Measurements from ENCODE around the gene ALG9.

Gene ALG9

GRCh38 chr11:111878849-111879636 is 7.7 kb upstream of the ALG9 start, which contains the start of the genes CFAP68 and FDXACB1:
CFAP68 (plus strand) TSS chr11:111879541; CDS start chr11:111879561, 20 bp downstream.
FDXACB1 (minus strand) TSS chr11:111879165; CDS start chr11:111879132, 33 bp downstream.
- DNase-seq = peak; percentile 99

GRCh38 chr11:111878385-111878848 is 7.0 kb upstream of the ALG9 start:
- DNase-seq = no peak

- DNase-seq = peak; percentile 66
These were observed 346 bp upstream of the ALG9 start for GRCh38 chr11:111871693-111872161.

GRCh38 chr11:111870522-111870885 is 877 bp downstream of the ALG9 start:
- DNase-seq = no peak

DNA sequence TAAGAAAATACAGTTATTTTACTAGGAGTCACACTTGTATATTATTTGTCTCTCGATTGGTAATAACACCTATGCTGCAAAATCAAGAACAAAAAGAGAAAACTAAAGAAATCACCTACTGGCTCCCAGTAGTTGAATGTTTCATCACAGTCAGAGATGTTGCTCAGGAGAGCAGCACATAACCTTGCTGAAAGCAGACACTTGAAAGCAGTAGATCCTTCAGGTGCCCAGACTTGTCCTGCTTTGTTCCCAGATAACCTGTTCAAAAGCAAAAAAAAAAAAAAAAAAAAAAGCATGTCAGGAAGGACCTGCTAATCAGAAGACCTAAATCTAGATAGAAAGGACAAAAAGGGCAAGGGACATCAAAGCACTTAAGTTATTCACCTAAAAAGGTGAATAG is 1.3 kb downstream of the ALG9 start:
- DNase-seq = no peak

DNA sequence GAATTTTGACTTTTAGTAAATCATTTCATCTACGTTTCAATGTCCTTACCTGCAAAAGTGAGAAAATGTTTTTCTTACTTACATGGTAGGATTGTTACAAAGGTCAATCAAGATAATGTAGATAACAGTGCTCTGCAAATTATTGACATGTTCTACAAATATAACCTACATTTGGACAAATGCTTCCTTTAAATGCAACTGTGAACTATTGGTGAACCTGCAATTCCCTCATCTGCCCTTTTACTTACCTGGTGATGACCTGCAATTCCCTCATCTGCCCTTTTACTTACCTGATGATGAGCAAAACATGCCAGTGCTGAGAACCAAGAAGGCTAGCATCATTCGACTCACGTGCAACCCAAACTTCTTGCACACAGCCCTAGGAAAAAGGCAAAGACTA is 11.1 kb downstream of the ALG9 start:
- no peak for DNase-seq

DNA sequence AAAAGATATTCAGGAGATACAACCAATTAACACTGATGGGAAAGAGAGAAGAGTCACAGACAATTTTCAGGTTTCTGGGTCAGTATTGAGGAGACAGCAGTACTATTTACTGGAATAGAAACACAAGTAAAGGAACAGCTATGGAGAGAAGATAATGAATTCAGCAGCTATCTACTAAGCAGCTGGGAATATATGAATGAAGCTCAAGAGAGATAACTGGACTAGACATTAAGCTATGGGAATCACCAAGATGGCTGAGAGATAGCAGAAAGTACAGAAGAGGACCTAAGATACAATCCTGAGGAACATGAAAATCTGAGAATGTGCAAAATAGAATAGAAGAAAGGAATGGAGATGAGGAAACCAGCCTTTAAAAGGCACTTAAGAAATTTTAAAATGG is 15.9 kb downstream of the ALG9 start:
- DNase-seq = no peak

- no peak for DNase-seq
These were observed 19.3 kb downstream of the ALG9 start for GRCh38 chr11:111852103-111852502.

DNA sequence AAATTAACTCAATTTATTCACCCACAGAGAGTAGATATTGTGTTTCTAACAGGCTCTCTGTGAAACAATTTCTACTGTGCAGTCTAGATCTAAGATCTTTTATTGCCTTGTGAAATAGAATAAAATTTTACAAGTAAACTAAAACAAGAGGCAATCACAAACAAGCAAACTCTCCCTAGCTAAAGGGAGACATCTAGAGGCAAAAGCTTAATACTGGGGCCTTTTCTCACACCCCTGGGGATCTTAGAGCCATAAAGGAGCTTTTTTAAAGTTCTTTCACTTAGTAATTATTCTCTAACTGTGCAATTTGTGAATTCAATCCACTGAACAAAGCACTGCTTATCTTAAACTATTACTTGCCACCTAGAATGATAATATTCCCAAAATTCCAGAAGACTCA is 19.7 kb downstream of the ALG9 start:
- peak; percentile 36 for DNase-seq

DNA sequence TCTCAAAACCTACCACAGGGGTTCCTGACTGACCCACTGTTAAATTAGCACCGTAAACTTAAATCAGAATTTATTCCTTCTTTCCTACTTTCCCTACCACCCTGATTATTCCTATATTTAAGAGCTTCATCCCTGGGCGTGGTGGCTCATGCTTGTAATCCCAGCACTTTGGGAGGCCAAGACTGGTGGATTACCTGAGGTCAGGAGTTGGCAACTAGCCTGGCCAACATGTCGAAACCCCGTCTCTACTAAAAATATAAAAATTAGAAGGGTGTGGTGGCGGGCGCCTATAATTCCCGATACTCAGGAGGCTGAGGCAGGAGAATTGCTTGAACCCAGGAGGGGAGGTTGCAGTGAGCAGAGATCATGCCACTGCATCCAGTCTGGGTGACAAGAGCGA is 20.3 kb downstream of the ALG9 start:
- no peak for DNase-seq

- no peak for DNase-seq
These were observed 21.8 kb downstream of the ALG9 start for GRCh38 chr11:111849631-111850030.

DNA sequence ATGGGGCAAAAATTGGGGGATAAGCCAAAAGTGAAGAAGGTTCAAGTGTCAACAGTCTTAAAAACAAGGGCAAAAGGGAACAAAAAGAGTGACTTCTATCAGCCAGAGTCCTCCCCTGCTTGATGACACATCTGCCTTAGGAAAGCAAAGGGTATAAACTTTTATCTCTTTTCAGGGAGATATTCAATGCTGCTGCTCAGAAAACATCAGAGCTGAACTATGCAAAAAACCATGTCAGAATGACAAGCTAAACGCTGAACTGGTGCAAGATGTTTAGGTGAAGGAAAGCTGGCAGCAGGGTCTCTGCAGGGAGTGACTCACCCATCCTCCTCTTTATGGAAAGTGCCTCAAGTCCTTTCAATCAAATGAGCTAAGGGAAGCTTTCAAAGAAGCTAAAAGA is 24.7 kb downstream of the ALG9 start:
- DNase-seq = peak; percentile 23

GRCh38 chr11:111846063-111846462 is 25.3 kb downstream of the ALG9 start:
- no peak for DNase-seq

GRCh38 chr11:111845276-111846028 is 25.9 kb downstream of the ALG9 start:
- DNase-seq = no peak

DNA sequence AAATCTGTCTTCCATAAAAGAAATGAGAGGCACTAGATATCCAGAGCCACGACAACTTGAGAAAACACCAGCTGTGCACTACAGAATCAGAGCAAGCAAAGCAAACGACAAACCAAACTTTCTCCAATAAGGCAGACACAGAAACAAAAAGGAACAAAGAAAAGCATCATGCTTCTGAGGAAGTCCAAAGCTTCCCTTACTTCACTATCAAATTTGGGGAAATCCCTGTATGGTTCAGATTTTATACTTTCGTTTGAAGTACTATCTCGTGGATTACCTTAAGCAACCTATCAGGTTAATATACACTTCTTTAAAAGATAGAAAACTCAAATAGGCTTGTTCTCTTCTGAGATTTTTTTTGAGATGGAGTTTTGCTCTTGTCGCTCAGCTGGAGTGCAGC is 27.7 kb downstream of the ALG9 start:
- DNase-seq = no peak

DNA sequence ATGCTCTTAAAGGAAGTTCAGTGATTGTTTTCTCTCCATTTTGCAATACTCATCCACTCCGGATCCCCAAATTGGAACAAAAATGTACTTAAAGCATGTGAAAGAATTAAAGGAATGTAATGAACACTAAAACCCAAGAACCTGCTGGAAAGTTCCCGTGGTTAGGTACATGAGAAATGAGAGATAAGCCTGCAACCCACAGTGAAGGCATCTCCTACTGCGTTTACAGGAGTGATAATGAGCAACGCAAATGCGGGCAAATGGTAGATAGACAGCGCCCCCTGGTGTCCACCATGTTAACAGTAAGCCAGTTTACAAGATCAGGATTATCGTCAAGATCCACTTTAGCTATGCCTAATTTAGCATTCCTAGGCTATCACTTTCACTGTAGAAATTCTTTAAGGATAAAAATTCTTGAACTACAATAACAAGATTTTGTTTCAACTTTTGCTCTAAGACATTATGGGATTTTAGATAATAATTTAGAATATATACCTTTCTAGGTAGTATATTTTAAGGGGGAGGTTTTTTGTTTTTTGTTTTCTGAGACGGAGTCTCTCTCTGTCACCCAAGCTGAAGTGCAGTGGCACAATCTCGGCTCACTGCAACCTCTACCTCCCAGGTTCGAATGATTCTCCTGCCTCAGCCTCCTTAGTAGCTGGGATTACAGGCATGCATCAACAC is 29.9 kb downstream of the ALG9 start:
- DNase-seq = peak; percentile 97

DNA sequence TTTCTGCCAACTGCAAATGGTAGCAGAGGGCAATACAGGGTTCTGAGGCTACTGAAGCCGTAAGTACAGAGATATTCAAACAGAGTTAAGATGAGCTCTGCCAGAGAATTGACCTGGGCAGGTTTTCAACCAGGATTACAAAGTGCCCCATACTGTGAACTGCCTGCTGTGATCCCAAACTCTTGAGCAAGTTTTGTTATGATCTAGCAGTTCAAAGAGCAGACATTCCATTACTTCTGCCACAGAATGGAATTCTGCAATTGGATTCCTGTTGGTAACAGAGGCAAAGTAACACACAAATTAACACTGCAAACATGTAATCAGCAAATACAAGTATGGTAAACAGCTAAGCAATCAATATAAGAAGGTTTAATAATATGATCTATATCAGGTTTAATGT is 31.2 kb downstream of the ALG9 start:
- no peak for DNase-seq

- DNase-seq = no peak
These were observed 33.3 kb downstream of the ALG9 start for GRCh38 chr11:111838054-111838453.

DNA sequence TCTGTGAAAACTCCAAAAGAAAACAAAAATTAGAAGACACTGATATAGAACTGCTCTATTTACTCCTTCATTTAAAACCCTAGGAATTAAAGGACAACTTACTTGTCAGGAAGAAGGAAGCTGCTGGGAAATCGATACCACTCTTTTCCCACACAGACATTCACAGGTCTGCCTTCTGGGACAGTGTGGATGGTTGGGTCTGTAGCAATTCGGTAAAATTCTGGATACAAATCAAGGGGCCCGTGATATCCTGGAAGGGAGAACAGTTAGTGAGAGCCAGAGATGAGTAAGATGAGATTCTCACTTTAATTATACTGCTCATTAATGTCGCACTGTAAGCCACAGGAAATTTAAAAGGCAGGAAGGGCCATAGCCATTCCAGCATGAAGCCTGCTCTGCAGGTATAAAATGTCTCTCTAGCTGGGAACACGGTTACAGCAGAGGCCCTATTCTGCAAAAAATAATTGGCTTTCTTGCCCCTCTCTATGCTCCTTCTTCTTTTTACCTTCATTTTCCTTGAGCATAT is 34.0 kb downstream of the ALG9 start:
- no peak for DNase-seq

- DNase-seq = no peak
These were observed 34.7 kb downstream of the ALG9 start for GRCh38 chr11:111836721-111837120.

DNA sequence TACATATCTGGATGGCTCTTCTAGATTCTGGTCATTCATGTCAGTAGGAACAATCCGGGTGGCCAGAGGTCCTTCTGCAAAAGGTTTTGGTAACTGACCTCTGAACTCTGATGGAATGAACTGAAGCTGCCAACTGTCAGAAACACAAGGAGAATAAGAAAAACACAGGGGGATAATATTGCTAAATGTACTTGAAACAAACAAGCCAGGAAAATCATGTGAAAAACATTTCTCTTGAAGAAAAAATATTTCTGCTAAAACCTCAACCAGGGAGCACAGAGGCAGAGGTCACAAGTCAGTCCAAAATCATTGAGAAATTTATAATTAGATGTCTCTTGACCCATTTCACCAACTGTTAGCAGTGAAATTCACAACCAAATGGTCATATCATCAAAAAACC is 35.2 kb downstream of the ALG9 start:
- DNase-seq = no peak

- no peak for DNase-seq
These were observed 35.7 kb downstream of the ALG9 start for GRCh38 chr11:111835665-111836064.

Measured in OCI-M1 (cell line).